ENCODE measurements around the gene UGT1A8. TPM values are rescaled to one million over a fixed set of nuclear protein-coding genes. Genes with fewer than 3 reads are reported as not detected.

Gene UGT1A8
- polyA plus RNA-seq, 2 of the 4 experiments (the other 2 are of a cell fraction), result 0.22 TPM; not detected in 1

GRCh38 chr2:233811732-233812131 lies 194.3 kb downstream of the UGT1A8 start:
- DNase-seq (ENCODE audit: low read depth in 1 of 2, low spot score in 1 of 2) (no peak), ATAC-seq (no peak), FAIRE-seq (no peak)
- Histone ChIP-seq H3K9me3 (no peaks in the 10 kb centered on the region), H3K4me1 (peaks cover 11% of the 10 kb centered on the region), H3K4me2 (no peak overlapping the region), H3K4me3 (no peak overlapping the region), H3K27ac (peak overlapping the region in 1 of 2 experiments; percentile 47; a peak in 2 of 6 replicates)
- CTCF ChIA-PET, result no interaction called here
- TF ChIP-seq HMGXB4 (CRISPR knock-in tag; IDR thresholded peaks at IDR 0.05; ENCODE audit: borderline replicate concordance), result no peak
- POLR2A ChIA-PET, result no interaction called here
- 88% methylated on average over 8 of the region's 8 CpGs for WGBS (ENCODE audit: missing lambda C conversion rate)

- Histone ChIP-seq H3K4me1 (peaks cover 19% of the 10 kb centered on the region), H3K4me3 (no peak overlapping the region), H3K9me3 (no peaks in the 10 kb centered on the region), H3K27ac (peak overlapping the region in 1 of 2 experiments; percentile 28; a peak in 3 of 6 replicates), H3K4me2 (no peak overlapping the region)
- POLR2A ChIA-PET, result no interaction called here
- no peak for ATAC-seq
- no peak for FAIRE-seq
- no peak for TF ChIP-seq FOXS1 (CRISPR knock-in tag; IDR thresholded peaks at IDR 0.05)
- TF ChIP-seq PHF8 (IDR thresholded peaks at IDR 0.05; ENCODE audit: borderline replicate concordance, low read depth), result no peak
- no peak for TF ChIP-seq POLR2A (IDR thresholded peaks at IDR 0.05; ENCODE audit: low read length)
- no peak for TF ChIP-seq KDM1A (IDR thresholded peaks at IDR 0.05; ENCODE audit: low read depth)
- no peak for TF ChIP-seq TP53 (CRISPR knock-in tag; IDR thresholded peaks at IDR 0.05)
- TF ChIP-seq HOXA7 (CRISPR knock-in tag; IDR thresholded peaks at IDR 0.05), result no peak
- TF ChIP-seq BCL3 (IDR thresholded peaks at IDR 0.05), result no peak
- TF ChIP-seq BHLHE40 (IDR thresholded peaks at IDR 0.05; ENCODE audit: low read depth, low read length), result no peak
- TF ChIP-seq ZNF302 (CRISPR knock-in tag; IDR thresholded peaks at IDR 0.05), result no peak
- TF ChIP-seq ZSCAN20 (CRISPR knock-in tag; IDR thresholded peaks at IDR 0.05), result no peak
- no peak for TF ChIP-seq E2F6 (IDR thresholded peaks at IDR 0.05; ENCODE audit: borderline replicate concordance, low read depth)
- TF ChIP-seq SREBF2 (IDR thresholded peaks at IDR 0.05), result no peak
- no peak for TF ChIP-seq JUNB (IDR thresholded peaks at IDR 0.05)
- TF ChIP-seq CHD2 (IDR thresholded peaks at IDR 0.05; ENCODE audit: low read length, partially characterized antibody), result no peak
- TF ChIP-seq CHD4 (IDR thresholded peaks at IDR 0.05; ENCODE audit: borderline replicate concordance), result no peak
- TF ChIP-seq NFE2L2 (conservative IDR thresholded peaks at IDR 0.05; ENCODE audit: low read length), result no peak
- no peak for TF ChIP-seq GATA3 (IDR thresholded peaks at IDR 0.05; ENCODE audit: borderline replicate concordance)
- TF ChIP-seq POLR2AphosphoS2 (conservative IDR thresholded peaks at IDR 0.05; ENCODE audit: low read length), result no peak
- no peak for TF ChIP-seq HMGXB4 (CRISPR knock-in tag; IDR thresholded peaks at IDR 0.05; ENCODE audit: borderline replicate concordance)
- CTCF ChIA-PET, result interaction anchor here (0.7 to 1.3 kb wide), 3 partner anchors 19 to 370 kb away, joined by 3 to 5 read pairs (median 3); no protein-coding TSS in a partner anchor
- WGBS (ENCODE audit: missing lambda C conversion rate), result 91% methylated on average over 3 of the region's 3 CpGs
- no peak for DNase-seq (ENCODE audit: low read depth in 1 of 2, low spot score in 1 of 2)
These were observed 196.0 kb downstream of the UGT1A8 start for GRCh38 chr2:233813236-233814055.

All from A549 (cell line).